Measurements from ENCODE around the gene IGLL1.
"Not testable (repeated sequence)": the region's sequence is repeated elsewhere in the genome, so short reads cannot be mapped to it uniquely, and the experiment has no call there.

Gene IGLL1

GRCh38 chr22:23550049-23550650 lies 29.9 kb downstream of the IGLL1 start:
- DNase-seq (ENCODE audit: low read depth), result no peak
- TF ChIP-seq CTCF (IDR thresholded peaks at IDR 0.05; ENCODE audit: insufficient read depth, low read depth, low read length, missing control alignments), result no peak
- H3K4me3 ChIP-seq (ENCODE audit: low read depth, low read length), result no peak overlapping the region

DNA sequence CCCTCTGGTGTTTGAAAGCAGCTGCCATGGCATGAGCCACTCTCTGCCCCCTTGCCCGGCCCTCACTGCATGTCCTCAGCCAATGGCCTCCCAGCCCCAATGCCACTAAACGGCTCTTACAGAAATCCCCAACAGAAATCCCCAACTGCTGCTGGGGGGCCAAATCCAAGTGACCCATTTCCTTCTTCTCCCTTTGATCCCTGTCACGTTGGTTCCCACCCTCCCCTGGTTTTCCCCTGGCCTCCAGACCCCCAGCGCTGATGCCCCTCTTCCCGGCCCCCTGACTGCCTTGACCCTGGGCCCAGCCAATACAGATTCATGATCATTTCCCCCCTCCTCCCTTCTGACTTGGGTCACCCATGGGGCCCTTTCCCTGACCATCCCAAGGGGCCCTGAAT lies 30.9 kb downstream of the IGLL1 start:
- H3K4me3 ChIP-seq (ENCODE audit: low read depth, low read length), result no peak overlapping the region
- peak; percentile 10 for DNase-seq (ENCODE audit: low read depth)
- no peak for TF ChIP-seq CTCF (IDR thresholded peaks at IDR 0.05; ENCODE audit: insufficient read depth, low read depth, low read length, missing control alignments)

- no peak for TF ChIP-seq CTCF (IDR thresholded peaks at IDR 0.05; ENCODE audit: insufficient read depth, low read depth, low read length, missing control alignments)
- H3K4me3 ChIP-seq (ENCODE audit: low read depth, low read length), result no peak overlapping the region
- no peak for DNase-seq (ENCODE audit: low read depth)
Observed at GRCh38 chr22:23548501-23549197, 31.4 kb downstream of the IGLL1 start.

GRCh38 chr22:23547818-23548500 lies 32.1 kb downstream of the IGLL1 start:
- DNase-seq (ENCODE audit: low read depth), result no peak
- TF ChIP-seq CTCF (IDR thresholded peaks at IDR 0.05; ENCODE audit: insufficient read depth, low read depth, low read length, missing control alignments), result no peak
- H3K4me3 ChIP-seq (ENCODE audit: low read depth, low read length), result no peak overlapping the region

GRCh38 chr22:23547382-23547781 lies 32.7 kb downstream of the IGLL1 start:
- not testable (repeated sequence) for H3K4me3 ChIP-seq (ENCODE audit: low read depth, low read length); DNase-seq (ENCODE audit: low read depth)

- no peak overlapping the region for H3K4me3 ChIP-seq (ENCODE audit: low read depth, low read length)
- no peak for TF ChIP-seq CTCF (IDR thresholded peaks at IDR 0.05; ENCODE audit: insufficient read depth, low read depth, low read length, missing control alignments)
- no peak for DNase-seq (ENCODE audit: low read depth)
Observed at GRCh38 chr22:23544852-23545251, 35.2 kb downstream of the IGLL1 start.

DNA sequence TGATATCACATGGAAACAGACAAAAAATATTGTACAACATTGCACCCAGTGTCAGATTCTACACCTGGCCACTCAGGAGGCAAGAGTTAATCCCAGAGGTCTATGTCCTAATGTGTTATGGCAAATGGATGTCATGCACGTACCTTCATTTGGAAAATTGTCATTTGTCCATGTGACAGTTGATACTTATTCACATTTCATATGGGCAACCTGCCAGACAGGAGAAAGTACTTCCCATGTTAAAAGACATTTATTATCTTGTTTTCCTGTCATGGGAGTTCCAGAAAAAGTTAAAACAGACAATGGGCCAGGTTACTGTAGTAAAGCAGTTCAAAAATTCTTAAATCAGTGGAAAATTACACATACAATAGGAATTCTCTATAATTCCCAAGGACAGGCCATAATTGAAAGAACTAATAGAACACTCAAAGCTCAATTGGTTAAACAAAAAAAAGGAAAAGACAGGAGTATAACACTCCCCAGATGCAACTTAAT lies 36.5 kb downstream of the IGLL1 start:
- DNase-seq (ENCODE audit: low read depth); H3K4me3 ChIP-seq (ENCODE audit: low read depth, low read length): not testable (repeated sequence)

Measured in GM12865 (cell line).